Stimulated activated CD8-positive, alpha-beta memory T cell treated with anti-CD3 and anti-CD28 coated beads, Interleukin-15, amount 100 ng/mL, for 1 hour (primary cell): ENCODE data around the gene SF3A2.

Experiments
- DNase-seq: peaks from one replicate; pipeline ENCODE4 v3.0.0-alpha.2; 2020; ENCODE audit warnings: low read depth

The SF3A2 gene

DNA sequence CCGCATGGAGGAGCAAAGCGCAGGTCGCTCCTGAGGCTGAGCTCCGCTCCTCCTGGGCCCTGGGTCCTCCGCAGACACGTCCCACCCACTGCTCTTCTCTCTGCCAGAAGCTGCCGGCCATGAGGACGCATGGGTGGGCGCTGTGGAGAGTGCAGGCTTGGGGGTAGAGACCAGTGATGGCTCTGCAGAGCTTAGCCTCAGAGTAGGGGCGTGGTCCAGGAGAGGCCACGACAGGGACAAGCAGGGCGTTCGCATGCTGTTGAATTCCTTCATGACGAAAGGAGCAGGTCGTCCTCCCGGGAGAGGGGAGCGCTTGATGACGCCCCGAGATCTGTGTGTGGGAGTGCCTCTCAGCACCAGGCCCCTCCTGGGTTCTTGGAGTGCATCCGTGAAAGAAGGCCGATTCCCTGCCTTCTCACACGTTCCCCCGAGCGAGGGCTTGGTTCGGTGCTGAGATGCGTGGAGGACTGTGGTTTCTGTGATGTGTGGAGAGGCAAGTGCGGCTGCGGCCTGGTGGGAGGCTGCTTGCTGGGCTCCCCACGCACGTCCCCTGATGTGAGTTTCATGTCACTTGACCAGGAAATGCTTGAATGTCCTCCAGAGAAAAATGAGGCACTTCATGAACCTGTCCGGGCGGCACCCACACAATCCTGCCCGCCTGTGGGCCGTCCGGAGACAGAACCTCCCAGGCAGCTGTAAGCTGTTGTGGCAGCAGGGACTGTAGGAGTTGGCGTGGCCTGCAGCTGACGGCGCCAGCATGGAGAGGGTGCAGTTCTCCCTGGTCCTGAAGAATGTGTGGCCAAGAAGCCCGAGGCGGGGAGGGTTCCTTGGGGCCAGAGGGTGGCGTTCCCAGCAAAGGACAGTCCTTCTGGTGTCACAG, 4.5 kb downstream of the SF3A2 start:
- no peak for DNase-seq

DNA sequence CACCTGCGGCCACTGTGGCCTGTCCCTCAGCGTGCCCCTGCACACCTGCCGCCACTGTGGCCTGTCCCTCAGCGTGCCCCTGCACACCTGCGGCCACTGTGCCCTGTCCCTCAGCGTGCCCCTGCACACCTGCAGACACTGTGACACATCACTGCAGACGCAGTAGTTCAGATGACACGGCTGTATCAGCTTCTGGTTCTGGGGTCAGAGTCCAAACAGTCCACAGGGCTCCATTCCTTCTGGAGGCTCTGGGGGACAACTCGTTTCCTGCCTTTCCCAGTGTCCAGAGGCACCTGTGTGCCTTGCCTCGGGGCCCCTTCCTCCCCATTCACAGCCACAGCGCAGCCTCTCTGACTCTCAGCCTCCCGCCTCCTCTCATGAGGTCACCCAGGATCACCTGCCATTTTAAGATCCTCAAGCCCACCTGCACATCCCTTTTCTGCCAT, 5.5 kb downstream of the SF3A2 start:
- no peak for DNase-seq

DNA sequence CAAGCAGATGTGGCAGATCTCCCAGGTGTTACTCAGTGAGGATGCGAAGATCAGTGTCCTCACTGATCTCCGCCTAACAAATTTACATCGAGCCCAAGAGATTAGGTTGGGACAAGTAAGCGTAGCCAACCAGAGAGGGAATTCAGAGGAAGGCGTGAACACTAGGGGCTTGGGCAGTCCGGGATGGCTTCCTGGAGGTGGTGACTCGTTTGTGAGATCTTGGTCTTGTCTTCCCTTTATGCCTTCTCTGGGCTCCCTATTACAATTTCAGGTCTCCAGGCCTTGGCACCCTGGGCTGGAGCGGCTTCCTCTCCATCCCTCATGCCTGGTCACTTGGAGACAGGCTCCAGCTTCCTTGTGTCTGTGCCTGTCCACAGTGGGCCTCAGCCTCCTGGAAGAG, 6.2 kb downstream of the SF3A2 start:
- DNase-seq = no peak

DNA sequence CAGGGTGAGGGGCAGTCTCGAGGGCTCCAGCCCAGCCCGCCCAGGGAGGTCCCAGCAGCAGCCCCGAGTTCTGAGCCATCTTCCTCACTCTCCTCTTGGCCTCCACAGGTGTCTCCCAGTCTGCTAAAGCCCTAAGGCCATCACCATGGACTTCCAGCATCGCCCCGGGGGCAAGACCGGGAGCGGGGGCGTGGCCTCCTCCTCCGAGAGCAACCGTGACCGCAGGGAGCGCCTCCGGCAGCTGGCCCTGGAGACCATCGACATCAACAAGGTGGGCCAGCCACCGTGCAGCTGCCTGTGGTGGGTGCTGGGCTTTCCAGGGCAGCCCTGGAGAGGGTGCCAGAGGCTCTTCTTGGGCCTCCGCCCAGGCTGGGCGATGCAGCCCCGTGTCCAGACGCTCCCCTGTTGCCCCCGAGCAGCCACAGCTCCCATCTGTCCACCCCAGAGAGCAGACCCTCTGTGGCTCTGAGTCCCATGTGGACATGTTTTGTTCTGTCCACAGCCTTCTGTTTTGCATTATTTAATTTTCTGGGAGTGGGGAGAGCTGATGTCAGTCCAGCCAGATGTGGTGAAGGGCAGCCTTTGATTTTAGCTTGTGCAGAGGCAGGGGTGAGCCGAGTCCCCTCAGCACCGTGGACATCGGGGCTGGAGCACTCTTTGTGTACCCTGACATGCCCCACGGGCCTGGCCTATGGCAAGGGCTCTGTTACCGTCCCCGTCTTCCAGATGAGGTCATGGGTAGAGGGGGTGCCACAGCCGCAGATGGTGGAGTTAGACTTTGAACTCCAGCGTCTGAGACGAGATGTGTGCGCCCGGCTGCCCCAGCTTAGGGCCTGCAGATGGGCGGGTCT, 6.9 kb downstream of the SF3A2 start:
- no peak for DNase-seq

DNA sequence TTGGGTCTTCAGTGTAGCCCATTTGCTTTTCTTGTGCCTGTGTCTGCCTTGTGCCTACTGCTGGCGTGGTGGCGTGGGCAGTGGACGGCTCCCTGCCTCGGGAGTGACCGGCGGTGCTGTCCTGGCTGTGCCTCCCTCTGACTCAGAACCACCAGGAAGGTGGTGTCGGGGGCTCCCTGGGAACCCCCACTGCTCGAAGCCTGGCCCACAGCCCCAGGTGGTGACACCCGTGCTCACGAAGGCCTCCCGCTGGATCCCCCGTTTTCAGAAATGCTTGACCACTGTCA, 7.4 kb downstream of the SF3A2 start:
- DNase-seq = no peak

DNA sequence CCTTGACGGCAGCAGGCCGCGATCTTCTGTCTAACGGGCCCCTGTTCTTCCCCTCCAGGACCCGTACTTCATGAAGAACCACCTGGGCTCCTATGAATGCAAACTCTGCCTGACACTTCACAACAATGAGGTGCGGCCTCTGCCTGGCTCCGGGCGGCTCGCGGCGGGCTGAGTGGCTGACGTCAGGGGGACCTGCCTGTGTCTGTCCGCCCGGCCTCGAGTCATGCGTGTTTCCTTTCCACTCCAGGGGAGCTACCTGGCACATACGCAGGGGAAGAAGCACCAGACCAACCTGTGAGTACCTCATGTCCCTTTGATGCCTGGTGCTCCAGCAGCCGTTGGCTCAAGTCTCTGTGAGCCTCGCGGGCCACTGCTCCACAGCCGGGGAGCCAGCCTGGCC, 7.9 kb downstream of the SF3A2 start:
- no peak for DNase-seq

DNA sequence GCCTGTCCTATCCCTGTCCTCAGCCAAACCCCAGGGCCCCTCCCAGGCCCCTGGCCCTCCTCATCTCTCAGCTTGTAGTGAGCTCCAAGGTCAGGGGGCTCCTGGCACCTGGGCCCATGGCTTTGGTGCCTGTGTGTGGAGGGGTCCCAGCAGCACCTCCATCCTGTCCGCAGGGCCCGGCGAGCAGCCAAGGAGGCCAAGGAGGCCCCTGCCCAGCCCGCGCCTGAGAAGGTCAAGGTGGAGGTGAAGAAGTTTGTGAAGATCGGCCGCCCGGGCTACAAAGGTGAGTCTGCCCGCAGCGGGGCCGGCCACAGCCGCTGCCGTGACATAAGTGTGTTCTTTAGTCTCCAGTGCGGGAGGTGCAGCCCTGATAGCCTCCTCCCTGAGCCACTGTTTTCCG, 8.6 kb downstream of the SF3A2 start:
- DNase-seq = no peak

DNA sequence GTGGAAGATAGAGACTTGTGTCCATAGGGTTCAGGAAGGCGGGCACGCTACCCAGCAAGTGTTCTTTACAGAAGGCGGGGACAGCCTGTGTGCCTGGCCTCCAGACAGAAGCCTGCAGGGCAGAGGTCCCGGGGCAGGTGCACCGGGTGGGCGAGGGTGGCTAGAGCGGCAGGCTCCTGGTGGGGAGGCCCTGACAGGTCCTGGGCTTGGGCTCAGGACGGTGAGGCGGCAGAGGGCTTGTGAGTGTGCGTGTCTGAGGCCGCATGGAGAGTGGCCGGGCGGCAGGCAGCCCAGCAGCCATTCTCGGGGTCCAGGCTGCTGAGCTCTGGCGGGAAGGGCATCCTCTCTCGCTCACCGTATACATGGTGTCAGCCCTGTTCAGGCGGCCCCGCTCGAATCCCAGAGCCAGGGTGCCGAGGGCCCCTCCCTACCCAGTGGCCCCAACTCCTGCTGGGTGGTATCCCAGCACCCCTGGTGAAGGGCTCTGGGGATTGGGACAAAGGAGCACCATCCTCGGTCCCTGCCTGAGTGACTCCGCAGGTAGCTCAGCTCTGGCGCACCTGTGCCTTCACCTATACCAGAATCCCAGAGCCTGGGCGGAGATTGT, 9.5 kb downstream of the SF3A2 start:
- no peak for DNase-seq

GRCh38 chr19:2246801-2247361, 10.3 kb downstream of the SF3A2 start:
- DNase-seq = no peak

- no peak for DNase-seq
Observed at GRCh38 chr19:2247433-2248101, 10.9 kb downstream of the SF3A2 start.

DNA sequence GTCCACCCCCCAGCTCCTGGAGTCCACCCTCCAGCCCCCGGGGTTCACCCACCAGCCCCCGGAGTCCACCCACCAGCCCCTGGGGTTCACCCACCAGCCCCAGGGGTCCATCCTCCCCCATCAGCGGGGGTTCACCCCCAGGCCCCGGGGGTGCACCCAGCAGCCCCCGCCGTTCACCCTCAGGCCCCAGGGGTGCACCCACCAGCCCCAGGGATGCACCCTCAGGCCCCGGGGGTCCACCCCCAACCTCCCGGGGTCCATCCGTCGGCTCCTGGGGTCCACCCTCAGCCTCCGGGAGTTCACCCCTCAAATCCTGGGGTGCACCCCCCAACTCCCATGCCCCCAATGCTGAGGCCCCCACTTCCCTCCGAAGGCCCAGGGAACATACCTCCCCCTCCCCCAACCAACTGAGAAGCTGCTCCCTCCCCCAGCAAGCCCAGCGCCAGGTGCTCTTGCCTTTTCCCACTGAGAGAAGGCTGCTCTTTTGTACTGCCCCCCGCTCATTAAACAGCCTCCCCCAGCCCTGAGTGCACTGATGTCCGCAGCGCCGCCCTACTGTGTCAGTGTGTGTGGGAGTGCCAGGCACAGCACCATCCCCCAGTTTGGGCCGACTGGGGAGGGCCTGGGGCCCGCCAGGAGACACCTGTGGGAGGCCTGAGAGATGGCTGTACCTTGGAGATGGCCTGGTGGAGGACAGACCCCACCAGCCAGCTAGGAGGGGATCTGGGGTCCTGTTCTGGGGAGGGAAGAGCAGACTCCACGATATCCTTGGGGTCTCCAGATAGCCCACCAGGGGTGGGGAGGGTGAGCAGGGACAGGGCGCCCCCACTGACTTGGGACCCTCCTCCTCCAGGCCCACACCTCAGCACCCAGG, 11.7 kb downstream of the SF3A2 start:
- no peak for DNase-seq

DNA sequence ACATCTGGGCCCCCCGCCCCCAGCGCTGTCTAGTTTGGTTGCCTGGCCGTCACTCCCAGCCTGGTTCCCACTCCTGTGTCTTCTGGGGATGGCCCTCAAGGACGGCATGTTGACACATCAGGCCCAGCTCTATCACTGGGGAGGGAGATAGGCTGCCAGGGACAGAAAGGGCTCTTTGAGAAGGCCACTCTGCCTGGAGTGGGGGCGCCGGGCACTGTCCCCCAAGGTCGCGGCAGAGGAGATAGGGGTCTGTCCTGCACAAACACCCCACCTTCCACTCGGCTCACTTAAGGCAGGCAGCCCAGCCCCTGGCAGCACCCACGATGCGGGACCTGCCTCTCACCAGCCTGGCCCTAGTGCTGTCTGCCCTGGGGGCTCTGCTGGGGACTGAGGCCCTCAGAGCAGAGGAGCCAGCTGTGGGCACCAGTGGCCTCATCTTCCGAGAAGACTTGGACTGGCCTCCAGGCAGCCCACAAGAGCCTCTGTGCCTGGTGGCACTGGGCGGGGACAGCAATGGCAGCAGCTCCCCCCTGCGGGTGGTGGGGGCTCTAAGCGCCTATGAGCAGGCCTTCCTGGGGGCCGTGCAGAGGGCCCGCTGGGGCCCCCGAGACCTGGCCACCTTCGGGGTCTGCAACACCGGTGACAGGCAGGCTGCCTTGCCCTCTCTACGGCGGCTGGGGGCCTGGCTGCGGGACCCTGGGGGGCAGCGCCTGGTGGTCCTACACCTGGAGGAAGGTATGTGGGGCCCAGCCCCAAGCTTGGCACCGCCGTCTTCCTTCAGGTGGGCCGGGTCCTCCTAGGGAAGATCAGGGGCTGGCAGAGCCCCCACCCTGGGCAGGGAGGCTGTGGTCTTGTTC, 12.6 kb downstream of the SF3A2 start, which contains the start of gene AMH:
TSS of gene AMH (plus strand) at position 314 of the 857 bp plus-strand sequence. CDS start at position 324, 10 bp downstream.
- DNase-seq = no peak

- no peak for DNase-seq
Observed at GRCh38 chr19:2249880-2250765, 13.5 kb downstream of the SF3A2 start.

DNA sequence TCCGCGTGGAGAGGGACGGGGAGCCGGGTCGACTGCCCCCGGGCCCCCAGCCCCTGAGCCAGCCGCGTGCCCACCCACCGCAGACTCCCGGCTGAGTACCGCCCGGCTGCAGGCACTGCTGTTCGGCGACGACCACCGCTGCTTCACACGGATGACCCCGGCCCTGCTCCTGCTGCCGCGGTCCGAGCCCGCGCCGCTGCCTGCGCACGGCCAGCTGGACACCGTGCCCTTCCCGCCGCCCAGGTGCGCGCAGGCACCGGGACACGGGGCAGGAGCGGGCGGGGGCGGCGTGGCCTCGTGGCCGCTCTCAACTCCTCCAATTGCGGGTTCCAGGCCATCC, 14.1 kb downstream of the SF3A2 start:
- DNase-seq = no peak

GRCh38 chr19:2251106-2252054, 14.8 kb downstream of the SF3A2 start:
- DNase-seq = no peak

DNA sequence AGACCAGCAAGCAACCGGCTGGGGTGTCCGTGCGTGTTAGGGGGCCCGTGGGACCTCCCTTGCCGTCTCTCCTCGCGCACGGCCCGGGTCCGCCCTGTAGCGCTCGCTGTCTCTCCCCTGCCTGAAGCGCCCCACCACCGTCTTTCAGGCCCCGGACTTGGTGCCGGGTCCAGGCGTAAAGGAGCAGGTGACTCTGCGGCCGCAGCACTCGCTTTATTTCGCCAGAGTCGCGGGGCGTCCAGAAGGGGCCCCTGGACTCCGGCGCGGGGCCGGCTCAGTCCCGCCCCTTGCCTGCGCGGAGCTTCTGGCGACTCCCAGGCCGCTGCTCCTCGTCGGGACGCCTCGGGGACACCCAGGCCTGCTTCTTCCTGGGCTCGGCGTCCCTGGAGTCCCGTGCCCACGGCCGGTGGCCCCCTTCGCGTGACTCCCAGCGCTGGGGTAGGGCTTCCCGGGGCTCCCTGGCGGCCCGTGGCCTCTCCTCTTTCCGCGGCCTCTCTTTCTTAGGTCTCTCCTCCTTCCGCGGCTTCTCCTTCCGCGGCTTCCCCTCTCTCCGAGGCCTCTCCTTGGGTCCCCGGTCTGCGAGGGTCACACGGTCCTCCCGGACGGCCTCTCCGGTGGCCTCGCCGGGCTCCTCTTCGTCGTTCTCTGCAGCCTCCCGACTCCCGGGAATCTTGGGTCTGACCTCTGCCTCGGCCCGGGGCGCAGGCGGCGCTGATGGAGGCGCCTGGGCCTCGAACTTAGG, 15.6 kb downstream of the SF3A2 start:
- no peak for DNase-seq

GRCh38 chr19:2252797-2253105, 16.1 kb downstream of the SF3A2 start:
- DNase-seq = no peak
